Measurements from ENCODE around the gene SCN4B.

DNA sequence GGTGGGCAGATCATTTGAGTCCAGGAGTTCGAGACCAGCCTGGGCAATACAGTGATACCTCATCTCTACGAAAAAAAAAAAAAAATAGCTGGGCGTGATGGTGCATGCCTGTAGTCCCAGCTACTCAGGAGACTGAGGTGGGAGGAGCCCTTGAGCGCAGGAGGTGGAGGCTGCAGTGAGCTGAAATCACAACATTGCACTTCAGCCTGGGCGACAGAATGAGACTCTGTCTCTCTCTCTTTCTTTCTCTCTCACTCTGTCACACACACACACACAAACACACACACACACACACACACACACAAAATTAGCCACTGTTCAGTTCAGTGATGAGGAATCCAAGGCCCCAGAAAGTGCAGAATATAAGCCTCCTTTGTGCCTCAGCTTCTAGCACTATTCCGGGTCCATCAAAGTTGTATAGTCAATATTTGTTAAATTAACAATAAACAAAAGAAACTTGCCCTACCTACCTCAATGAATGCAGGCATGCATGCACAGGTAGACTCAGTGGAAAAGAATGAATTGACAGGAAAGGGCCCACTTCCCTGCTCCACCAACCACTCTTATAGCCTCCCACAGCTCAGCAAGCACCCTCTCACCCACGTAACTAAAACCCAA lies 62.0 kb downstream of the SCN4B start:
- TF ChIP-seq POLR2AphosphoS5 (IDR thresholded peaks at IDR 0.05; ENCODE audit: low read depth, low read length) (no peak), TAF1 (IDR thresholded peaks at IDR 0.05; ENCODE audit: borderline replicate concordance, low read depth, low read length) (no peak), POLR2A (IDR thresholded peaks at IDR 0.05; ENCODE audit: low read depth, low read length) (no peak)
